Measurements from ENCODE around the gene MOB2. TPM values are rescaled to one million over a fixed set of nuclear protein-coding genes. Genes with fewer than 3 reads are reported as not detected.

Gene MOB2
- total RNA-seq, 2 experiments from 2014 or later: 22.4 to 27.5 TPM

DNA sequence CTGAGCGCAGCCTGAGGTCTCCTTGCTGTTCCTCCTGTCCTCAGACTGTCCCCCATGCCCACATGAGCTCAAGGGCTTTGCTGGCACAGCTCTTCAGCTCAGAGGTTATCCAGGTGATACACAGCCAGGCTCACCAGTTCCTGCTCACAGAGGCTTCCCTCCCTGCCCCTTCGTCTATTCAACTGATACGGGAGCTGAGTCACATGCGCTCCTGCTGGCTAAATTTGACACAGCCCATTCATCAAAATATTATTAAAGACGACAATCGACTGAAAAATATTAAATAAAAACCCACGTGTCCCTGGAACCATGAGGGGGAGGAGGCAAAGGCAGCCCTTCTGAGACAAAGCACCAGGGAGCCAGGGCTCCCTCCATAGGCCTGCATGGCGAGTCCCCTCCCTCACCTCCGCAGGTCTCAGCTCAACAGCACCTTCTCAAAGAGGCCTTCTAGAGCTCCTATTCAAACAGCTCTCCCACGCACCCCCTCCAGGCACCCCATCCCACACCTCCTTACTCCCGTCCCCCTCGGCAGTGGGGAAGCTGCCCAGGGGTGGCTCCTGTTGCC is 45.0 kb upstream of the MOB2 start:
- intact Hi-C loops (cut with micrococcal nuclease; ENCODE audit: unreplicated experiment): no loop called here
- H3K4me1 ChIP-seq (ENCODE audit: insufficient read depth, low read length, poor library complexity, severe bottlenecking): no peaks in the 10 kb centered on the region
- CTCF ChIA-PET (ENCODE audit: unreplicated experiment): no interaction called here
- H3K27ac ChIP-seq (ENCODE audit: low read depth, low read length, poor library complexity, severe bottlenecking): no peak overlapping the region
- 0 out of 2 replicates have a peak, but pooled peaks cover 8% of the 10 kb centered on the region for H4K20me1 ChIP-seq (ENCODE audit: insufficient read depth, low read length)
- H3K9me3 ChIP-seq (ENCODE audit: low read length): no peaks in the 10 kb centered on the region
- H3K4me3 ChIP-seq (ENCODE audit: low read depth, low read length, poor library complexity, severe bottlenecking): no peak overlapping the region
- H2AFZ ChIP-seq (ENCODE audit: low read length): no peak overlapping the region
- H3K36me3 ChIP-seq (ENCODE audit: insufficient read depth, low read length): no peaks in the 10 kb centered on the region
- no peak overlapping the region for H3K4me2 ChIP-seq (ENCODE audit: low read length)
- H3K9me2 ChIP-seq (ENCODE audit: insufficient read depth, low read length): no peaks in the 10 kb centered on the region
- BruUV-seq (replicated peaks): no TSS peak
- no peaks in the 10 kb centered on the region for H3K79me2 ChIP-seq (ENCODE audit: insufficient read depth, low read depth, low read length)
- TF ChIP-seq, protein P1, sequence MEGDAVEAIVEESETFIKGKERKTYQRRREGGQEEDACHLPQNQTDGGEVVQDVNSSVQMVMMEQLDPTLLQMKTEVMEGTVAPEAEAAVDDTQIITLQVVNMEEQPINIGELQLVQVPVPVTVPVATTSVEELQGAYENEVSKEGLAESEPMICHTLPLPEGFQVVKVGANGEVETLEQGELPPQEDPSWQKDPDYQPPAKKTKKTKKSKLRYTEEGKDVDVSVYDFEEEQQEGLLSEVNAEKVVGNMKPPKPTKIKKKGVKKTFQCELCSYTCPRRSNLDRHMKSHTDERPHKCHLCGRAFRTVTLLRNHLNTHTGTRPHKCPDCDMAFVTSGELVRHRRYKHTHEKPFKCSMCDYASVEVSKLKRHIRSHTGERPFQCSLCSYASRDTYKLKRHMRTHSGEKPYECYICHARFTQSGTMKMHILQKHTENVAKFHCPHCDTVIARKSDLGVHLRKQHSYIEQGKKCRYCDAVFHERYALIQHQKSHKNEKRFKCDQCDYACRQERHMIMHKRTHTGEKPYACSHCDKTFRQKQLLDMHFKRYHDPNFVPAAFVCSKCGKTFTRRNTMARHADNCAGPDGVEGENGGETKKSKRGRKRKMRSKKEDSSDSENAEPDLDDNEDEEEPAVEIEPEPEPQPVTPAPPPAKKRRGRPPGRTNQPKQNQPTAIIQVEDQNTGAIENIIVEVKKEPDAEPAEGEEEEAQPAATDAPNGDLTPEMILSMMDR (conservative IDR thresholded peaks at IDR 0.05; ENCODE audit: low read length): no peak
- no peak for TF ChIP-seq EZH2phosphoT487 (IDR thresholded peaks at IDR 0.05; ENCODE audit: borderline replicate concordance, low read depth, low read length)
- POLR2A ChIA-PET: no interaction called here
- DNase-seq (ENCODE audit: low spot score): no peak

DNA sequence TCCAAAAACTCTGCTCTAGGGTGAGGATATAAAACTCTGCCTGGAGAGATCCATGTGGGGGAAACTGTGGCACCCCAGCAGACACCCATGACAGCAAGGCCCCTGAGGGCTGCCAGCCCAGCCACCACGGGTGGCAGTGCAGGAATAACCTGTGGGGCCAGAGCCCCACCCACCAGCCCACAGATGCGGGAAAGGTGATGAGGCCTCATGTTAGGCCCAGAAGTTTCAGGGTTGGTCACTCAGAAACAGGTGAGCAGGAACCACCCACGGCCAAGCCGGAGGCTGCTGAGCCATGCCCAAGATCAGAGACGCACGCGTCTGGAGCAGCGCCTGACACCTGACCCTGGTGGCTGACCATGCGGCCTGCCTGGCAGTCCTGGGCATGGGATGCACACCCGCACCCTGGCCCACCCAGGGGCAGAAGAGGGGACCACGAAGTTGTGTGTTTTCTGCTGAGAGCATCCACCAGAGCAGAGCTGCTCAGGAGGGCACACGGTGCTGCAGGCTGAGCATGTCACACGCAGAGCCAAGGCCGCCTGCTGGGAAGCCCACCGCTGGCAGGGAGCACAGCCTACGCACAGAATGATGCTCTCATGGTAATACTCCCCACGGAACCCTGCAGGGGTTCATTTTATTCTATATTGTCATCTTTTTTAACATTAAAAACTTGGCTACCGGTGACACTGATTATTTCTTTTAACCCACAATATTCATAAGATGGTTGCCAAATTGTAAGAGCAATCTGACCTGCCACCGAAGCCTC is 44.3 kb upstream of the MOB2 start:
- TF ChIP-seq, protein P1 (conservative IDR thresholded peaks at IDR 0.05; ENCODE audit: low read length): no peak
- TF ChIP-seq EZH2phosphoT487 (IDR thresholded peaks at IDR 0.05; ENCODE audit: borderline replicate concordance, low read depth, low read length): no peak
- intact Hi-C loops (cut with micrococcal nuclease; ENCODE audit: unreplicated experiment): no loop called here
- Histone ChIP-seq H4K20me1 (ENCODE audit: insufficient read depth, low read length) (0 out of 2 replicates have a peak, but pooled peaks cover 8% of the 10 kb centered on the region), H3K4me1 (ENCODE audit: insufficient read depth, low read length, poor library complexity, severe bottlenecking) (no peaks in the 10 kb centered on the region), H3K27ac (ENCODE audit: low read depth, low read length, poor library complexity, severe bottlenecking) (no peak overlapping the region), H3K79me2 (ENCODE audit: insufficient read depth, low read depth, low read length) (no peaks in the 10 kb centered on the region), H3K4me2 (ENCODE audit: low read length) (no peak overlapping the region), H3K4me3 (ENCODE audit: low read depth, low read length, poor library complexity, severe bottlenecking) (no peak overlapping the region), H3K9me3 (ENCODE audit: low read length) (no peaks in the 10 kb centered on the region), H2AFZ (ENCODE audit: low read length) (no peak overlapping the region), H3K9me2 (ENCODE audit: insufficient read depth, low read length) (no peaks in the 10 kb centered on the region), H3K36me3 (ENCODE audit: insufficient read depth, low read length) (no peaks in the 10 kb centered on the region)
- DNase-seq (ENCODE audit: low spot score): no peak
- ChIA-PET POLR2A (no interaction called here), CTCF (ENCODE audit: unreplicated experiment) (no interaction called here)
- BruUV-seq (replicated peaks): no TSS peak

DNA sequence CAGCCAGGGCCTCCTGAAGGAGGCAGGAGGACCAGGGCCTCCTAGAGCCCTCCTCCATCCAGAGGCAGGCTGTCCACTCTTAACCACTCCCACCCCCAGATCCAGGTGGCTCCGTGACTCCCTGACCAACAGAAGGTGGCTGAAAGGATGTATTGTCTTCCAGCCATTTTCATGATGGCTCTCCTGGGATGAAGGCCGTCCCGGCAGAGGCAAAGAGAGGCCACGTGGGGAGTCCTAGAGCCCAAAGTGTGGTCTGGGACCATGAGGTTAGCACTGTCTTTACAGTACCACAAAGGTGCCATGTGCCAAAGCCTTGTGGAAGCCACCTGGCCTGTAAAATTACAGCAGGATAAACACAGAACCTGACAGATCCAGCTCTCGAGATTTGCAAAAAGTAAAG is 43.2 kb upstream of the MOB2 start:
- Histone ChIP-seq H3K4me3 (ENCODE audit: low read depth, low read length, poor library complexity, severe bottlenecking) (no peak overlapping the region), H3K79me2 (ENCODE audit: insufficient read depth, low read depth, low read length) (no peaks in the 10 kb centered on the region), H3K4me2 (ENCODE audit: low read length) (no peak overlapping the region), H3K9me2 (ENCODE audit: insufficient read depth, low read length) (no peaks in the 10 kb centered on the region), H3K9me3 (ENCODE audit: low read length) (no peaks in the 10 kb centered on the region), H3K4me1 (ENCODE audit: insufficient read depth, low read length, poor library complexity, severe bottlenecking) (peaks cover 2% of the 10 kb centered on the region), H3K36me3 (ENCODE audit: insufficient read depth, low read length) (no peaks in the 10 kb centered on the region), H4K20me1 (ENCODE audit: insufficient read depth, low read length) (0 out of 2 replicates have a peak, but pooled peaks cover 8% of the 10 kb centered on the region), H3K27ac (ENCODE audit: low read depth, low read length, poor library complexity, severe bottlenecking) (no peak overlapping the region), H2AFZ (ENCODE audit: low read length) (no peak overlapping the region)
- TF ChIP-seq, protein P1 (conservative IDR thresholded peaks at IDR 0.05; ENCODE audit: low read length): no peak
- TF ChIP-seq EZH2phosphoT487 (IDR thresholded peaks at IDR 0.05; ENCODE audit: borderline replicate concordance, low read depth, low read length): no peak
- intact Hi-C loops (cut with micrococcal nuclease; ENCODE audit: unreplicated experiment): loop anchor here (10.0 kb wide), 1 partner anchor 1185 kb away; no protein-coding TSS in a partner anchor
- ChIA-PET CTCF (ENCODE audit: unreplicated experiment) (no interaction called here), POLR2A (no interaction called here)
- DNase-seq (ENCODE audit: low spot score): no peak
- no TSS peak for BruUV-seq (replicated peaks)
